ENCODE measurements around the gene CORO6. TPM values are rescaled to one million over a fixed set of nuclear protein-coding genes. Genes with fewer than 3 reads are reported as not detected.

CORO6 gene
- total and polyA plus RNA-seq, 2 experiments from 2014 or later = 2.6 to 5.2 TPM

DNA sequence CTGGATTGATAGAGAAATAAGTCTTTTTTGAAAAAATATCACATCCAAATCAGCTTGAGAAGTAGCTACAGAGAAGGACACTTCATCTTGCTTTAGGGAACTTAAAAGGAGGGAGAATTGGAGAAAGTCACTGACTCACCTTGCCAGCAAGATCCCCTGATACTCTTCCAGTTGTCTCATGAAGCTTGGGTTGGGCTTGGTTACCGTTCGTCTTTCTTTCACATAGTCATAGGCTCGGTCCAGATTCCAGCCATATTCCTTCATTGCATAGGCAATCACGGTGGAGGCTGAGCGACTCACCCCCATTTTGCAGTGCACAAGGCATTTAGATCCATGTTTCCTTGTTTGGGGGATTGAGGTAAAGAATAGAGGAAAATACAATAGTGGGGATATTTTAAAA lies 25.3 kb upstream of the CORO6 start:
- no peak overlapping the region for H2AFZ ChIP-seq
- H3K27ac ChIP-seq (ENCODE audit: low read depth) = no peak overlapping the region
- H3K36me3 ChIP-seq (ENCODE audit: insufficient read depth) = no peaks in the 10 kb centered on the region
- Mint-ChIP-seq H3K4me1 (0 out of 3 replicates have a peak, but pooled peaks cover under 1% of the 10 kb centered on the region), H3K36me3 (ENCODE audit: low read depth) (no peaks in the 10 kb centered on the region), H3K27ac (no peak overlapping the region), H3K9me3 (no peaks in the 10 kb centered on the region), H3K27me3 (ENCODE audit: insufficient read depth, low read depth, poor library complexity) (peaks cover 3% of the 10 kb centered on the region), H3K4me3 (no peak overlapping the region)
- no peaks in the 10 kb centered on the region for H3K9me2 ChIP-seq (ENCODE audit: insufficient read depth)
- ATAC-seq (no peak), DNase-seq (ENCODE audit: low spot score) (no peak)
- peaks cover 2% of the 10 kb centered on the region; the same call in 1 of the 2 replicates for H3K4me1 ChIP-seq (ENCODE audit: insufficient read depth)
- H4K20me1 ChIP-seq (replicated peaks; ENCODE audit: insufficient read depth) = no peaks in the 10 kb centered on the region
- no peaks in the 10 kb centered on the region for H3K79me2 ChIP-seq (replicated peaks; ENCODE audit: insufficient read depth)
- no peak overlapping the region for H3K4me3 ChIP-seq
- H3K27me3 ChIP-seq (ENCODE audit: insufficient read depth) = no peaks in the 10 kb centered on the region
- TF ChIP-seq, protein P1, sequence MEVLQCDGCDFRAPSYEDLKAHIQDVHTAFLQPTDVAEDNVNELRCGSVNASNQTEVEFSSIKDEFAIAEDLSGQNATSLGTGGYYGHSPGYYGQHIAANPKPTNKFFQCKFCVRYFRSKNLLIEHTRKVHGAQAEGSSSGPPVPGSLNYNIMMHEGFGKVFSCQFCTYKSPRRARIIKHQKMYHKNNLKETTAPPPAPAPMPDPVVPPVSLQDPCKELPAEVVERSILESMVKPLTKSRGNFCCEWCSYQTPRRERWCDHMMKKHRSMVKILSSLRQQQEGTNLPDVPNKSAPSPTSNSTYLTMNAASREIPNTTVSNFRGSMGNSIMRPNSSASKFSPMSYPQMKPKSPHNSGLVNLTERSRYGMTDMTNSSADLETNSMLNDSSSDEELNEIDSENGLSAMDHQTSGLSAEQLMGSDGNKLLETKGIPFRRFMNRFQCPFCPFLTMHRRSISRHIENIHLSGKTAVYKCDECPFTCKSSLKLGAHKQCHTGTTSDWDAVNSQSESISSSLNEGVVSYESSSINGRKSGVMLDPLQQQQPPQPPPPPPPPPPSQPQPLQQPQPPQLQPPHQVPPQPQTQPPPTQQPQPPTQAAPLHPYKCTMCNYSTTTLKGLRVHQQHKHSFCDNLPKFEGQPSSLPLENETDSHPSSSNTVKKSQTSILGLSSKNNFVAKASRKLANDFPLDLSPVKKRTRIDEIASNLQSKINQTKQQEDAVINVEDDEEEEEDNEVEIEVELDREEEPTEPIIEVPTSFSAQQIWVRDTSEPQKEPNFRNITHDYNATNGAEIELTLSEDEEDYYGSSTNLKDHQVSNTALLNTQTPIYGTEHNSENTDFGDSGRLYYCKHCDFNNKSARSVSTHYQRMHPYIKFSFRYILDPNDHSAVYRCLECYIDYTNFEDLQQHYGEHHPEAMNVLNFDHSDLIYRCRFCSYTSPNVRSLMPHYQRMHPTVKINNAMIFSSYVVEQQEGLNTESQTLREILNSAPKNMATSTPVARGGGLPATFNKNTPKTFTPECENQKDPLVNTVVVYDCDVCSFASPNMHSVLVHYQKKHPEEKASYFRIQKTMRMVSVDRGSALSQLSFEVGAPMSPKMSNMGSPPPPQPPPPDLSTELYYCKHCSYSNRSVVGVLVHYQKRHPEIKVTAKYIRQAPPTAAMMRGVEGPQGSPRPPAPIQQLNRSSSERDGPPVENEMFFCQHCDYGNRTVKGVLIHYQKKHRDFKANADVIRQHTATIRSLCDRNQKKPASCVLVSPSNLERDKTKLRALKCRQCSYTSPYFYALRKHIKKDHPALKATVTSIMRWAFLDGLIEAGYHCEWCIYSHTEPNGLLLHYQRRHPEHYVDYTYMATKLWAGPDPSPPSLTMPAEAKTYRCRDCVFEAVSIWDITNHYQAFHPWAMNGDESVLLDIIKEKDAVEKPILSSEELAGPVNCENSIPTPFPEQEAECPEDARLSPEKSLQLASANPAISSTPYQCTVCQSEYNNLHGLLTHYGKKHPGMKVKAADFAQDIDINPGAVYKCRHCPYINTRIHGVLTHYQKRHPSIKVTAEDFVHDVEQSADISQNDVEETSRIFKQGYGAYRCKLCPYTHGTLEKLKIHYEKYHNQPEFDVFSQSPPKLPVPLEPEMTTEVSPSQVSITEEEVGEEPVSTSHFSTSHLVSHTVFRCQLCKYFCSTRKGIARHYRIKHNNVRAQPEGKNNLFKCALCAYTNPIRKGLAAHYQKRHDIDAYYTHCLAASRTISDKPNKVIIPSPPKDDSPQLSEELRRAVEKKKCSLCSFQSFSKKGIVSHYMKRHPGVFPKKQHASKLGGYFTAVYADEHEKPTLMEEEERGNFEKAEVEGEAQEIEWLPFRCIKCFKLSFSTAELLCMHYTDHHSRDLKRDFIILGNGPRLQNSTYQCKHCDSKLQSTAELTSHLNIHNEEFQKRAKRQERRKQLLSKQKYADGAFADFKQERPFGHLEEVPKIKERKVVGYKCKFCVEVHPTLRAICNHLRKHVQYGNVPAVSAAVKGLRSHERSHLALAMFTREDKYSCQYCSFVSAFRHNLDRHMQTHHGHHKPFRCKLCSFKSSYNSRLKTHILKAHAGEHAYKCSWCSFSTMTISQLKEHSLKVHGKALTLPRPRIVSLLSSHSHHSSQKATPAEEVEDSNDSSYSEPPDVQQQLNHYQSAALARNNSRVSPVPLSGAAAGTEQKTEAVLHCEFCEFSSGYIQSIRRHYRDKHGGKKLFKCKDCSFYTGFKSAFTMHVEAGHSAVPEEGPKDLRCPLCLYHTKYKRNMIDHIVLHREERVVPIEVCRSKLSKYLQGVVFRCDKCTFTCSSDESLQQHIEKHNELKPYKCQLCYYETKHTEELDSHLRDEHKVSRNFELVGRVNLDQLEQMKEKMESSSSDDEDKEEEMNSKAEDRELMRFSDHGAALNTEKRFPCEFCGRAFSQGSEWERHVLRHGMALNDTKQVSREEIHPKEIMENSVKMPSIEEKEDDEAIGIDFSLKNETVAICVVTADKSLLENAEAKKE (CRISPR knock-in tag; IDR thresholded peaks at IDR 0.05) = no peak
- TF ChIP-seq, protein P2, sequence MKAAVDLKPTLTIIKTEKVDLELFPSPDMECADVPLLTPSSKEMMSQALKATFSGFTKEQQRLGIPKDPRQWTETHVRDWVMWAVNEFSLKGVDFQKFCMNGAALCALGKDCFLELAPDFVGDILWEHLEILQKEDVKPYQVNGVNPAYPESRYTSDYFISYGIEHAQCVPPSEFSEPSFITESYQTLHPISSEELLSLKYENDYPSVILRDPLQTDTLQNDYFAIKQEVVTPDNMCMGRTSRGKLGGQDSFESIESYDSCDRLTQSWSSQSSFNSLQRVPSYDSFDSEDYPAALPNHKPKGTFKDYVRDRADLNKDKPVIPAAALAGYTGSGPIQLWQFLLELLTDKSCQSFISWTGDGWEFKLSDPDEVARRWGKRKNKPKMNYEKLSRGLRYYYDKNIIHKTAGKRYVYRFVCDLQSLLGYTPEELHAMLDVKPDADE (IDR thresholded peaks at IDR 0.05) = no peak
- TF ChIP-seq ZNF114 (CRISPR knock-in tag; IDR thresholded peaks at IDR 0.05) = no peak
- H3F3A ChIP-seq (replicated peaks; ENCODE audit: low read depth) = no peaks in the 10 kb centered on the region
- no peak overlapping the region for H3K4me2 ChIP-seq

DNA sequence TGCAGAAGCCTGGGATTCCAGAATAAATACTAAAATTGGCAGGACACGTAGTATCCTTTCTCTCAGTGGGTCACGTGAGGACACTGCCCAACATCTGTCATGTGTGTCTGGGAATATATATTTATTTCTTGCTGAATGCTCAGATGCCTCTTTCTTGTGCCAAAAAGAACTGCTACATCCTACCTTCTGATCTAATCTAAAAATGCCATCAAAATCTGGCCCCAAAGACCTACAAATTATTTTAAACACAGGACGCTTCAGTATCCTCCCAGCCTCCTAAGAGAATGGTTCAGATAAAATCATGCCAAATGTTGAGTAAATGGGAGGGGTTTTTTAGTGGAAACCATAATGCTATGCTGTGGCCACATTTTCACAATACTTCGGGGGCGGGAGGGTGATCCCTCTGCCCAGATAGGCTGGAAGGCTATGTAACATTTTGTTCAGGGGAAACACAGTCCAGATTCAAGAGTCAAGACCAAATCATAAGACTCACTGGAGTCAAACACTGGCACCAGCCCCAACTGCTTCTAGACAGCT lies 22.9 kb upstream of the CORO6 start:
- Histone ChIP-seq H3F3A (replicated peaks; ENCODE audit: low read depth) (no peaks in the 10 kb centered on the region), H3K27ac (ENCODE audit: low read depth) (no peak overlapping the region), H3K27me3 (ENCODE audit: insufficient read depth) (no peaks in the 10 kb centered on the region), H3K4me1 (ENCODE audit: insufficient read depth) (peaks cover 4% of the 10 kb centered on the region; the same call in 1 of the 2 replicates), H3K4me3 (no peak overlapping the region), H4K20me1 (replicated peaks; ENCODE audit: insufficient read depth) (no peaks in the 10 kb centered on the region), H3K4me2 (no peak overlapping the region), H3K79me2 (replicated peaks; ENCODE audit: insufficient read depth) (no peaks in the 10 kb centered on the region), H3K36me3 (ENCODE audit: insufficient read depth) (no peaks in the 10 kb centered on the region), H2AFZ (no peak overlapping the region), H3K9me2 (ENCODE audit: insufficient read depth) (no peaks in the 10 kb centered on the region)
- H3K27me3 Mint-ChIP-seq (ENCODE audit: insufficient read depth, low read depth, poor library complexity) = peaks cover 3% of the 10 kb centered on the region
- H3K9me3 Mint-ChIP-seq = no peaks in the 10 kb centered on the region
- H3K27ac Mint-ChIP-seq = no peak overlapping the region
- H3K4me1 Mint-ChIP-seq = peaks cover 13% of the 10 kb centered on the region
- H3K36me3 Mint-ChIP-seq (ENCODE audit: low read depth) = no peaks in the 10 kb centered on the region
- ATAC-seq (no peak), DNase-seq (ENCODE audit: low spot score) (no peak)
- H3K4me3 Mint-ChIP-seq = no peak overlapping the region
- no peak for TF ChIP-seq JUNB (IDR thresholded peaks at IDR 0.05; ENCODE audit: unreplicated experiment)
- TF ChIP-seq CREB1 (CRISPR knock-in tag; IDR thresholded peaks at IDR 0.05; ENCODE audit: low read depth) = no peak
- no peak for TF ChIP-seq STAT1 (IDR thresholded peaks at IDR 0.05; ENCODE audit: unreplicated experiment)
- TF ChIP-seq, protein P3, sequence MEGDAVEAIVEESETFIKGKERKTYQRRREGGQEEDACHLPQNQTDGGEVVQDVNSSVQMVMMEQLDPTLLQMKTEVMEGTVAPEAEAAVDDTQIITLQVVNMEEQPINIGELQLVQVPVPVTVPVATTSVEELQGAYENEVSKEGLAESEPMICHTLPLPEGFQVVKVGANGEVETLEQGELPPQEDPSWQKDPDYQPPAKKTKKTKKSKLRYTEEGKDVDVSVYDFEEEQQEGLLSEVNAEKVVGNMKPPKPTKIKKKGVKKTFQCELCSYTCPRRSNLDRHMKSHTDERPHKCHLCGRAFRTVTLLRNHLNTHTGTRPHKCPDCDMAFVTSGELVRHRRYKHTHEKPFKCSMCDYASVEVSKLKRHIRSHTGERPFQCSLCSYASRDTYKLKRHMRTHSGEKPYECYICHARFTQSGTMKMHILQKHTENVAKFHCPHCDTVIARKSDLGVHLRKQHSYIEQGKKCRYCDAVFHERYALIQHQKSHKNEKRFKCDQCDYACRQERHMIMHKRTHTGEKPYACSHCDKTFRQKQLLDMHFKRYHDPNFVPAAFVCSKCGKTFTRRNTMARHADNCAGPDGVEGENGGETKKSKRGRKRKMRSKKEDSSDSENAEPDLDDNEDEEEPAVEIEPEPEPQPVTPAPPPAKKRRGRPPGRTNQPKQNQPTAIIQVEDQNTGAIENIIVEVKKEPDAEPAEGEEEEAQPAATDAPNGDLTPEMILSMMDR (conservative IDR thresholded peaks at IDR 0.05; ENCODE audit: low read depth in 2 of 2) = no peak
